Measurements from ENCODE around the gene MDH1B.

Gene MDH1B

GRCh38 chr2:206700156-206700555, 65.0 kb downstream of the MDH1B start:
- no peak for TF ChIP-seq CTCF (IDR thresholded peaks at IDR 0.05)

- TF ChIP-seq CTCF (IDR thresholded peaks at IDR 0.05): no peak
These were observed 66.3 kb downstream of the MDH1B start for GRCh38 chr2:206698811-206699210.

- no peak for TF ChIP-seq CTCF (IDR thresholded peaks at IDR 0.05)
These were observed 68.2 kb downstream of the MDH1B start for GRCh38 chr2:206696910-206697309.

- peak; percentile 56; the same call in 1 of the 2 replicates for TF ChIP-seq CTCF (IDR thresholded peaks at IDR 0.05)
These were observed 71.6 kb downstream of the MDH1B start for GRCh38 chr2:206693399-206694137.

- no peak for TF ChIP-seq CTCF (IDR thresholded peaks at IDR 0.05)
These were observed 72.2 kb downstream of the MDH1B start for GRCh38 chr2:206692971-206693370.

GRCh38 chr2:206688990-206689389, 76.1 kb downstream of the MDH1B start:
- no peak for TF ChIP-seq CTCF (IDR thresholded peaks at IDR 0.05)

GRCh38 chr2:206688453-206688852, 76.7 kb downstream of the MDH1B start:
- TF ChIP-seq CTCF (IDR thresholded peaks at IDR 0.05): no peak
